Caco-2 (cell line): Measurements from ENCODE around the gene DLG1. TPM values are rescaled to one million over a fixed set of nuclear protein-coding genes. Genes with fewer than 3 reads are reported as not detected.

Experiments
- BruUV-seq: library from RNA; stranded (reverse); fragments of 400-500 nt; replicated peaks from 2 replicates; lab custom pipeline; 2021; lab: Mats Ljungman, UMichigan
- CTCF ChIA-PET: fragments of 300-600 bp; sonication (Branson Sonifier 250); formaldehyde crosslinking; loops from one replicate; lab custom pipeline; 2022; ENCODE audit warnings: antibody characterized with exemption; lab: Charles Lee
- POLR2A ChIA-PET: fragments of 300-600 bp; sonication (Branson Sonifier 250); formaldehyde crosslinking; loops from one replicate; lab custom pipeline; 2022; ENCODE audit warnings: antibody characterized with exemption; lab: Charles Lee
- DNase-seq, 2 experiments: peaks; one replicate each; pipeline versions ENCODE4 v3.0.0 to v3.0.0-alpha.2; 2020 to 2022
- H3K27me3 ChIP-seq: replicated peaks from 2 replicates; pipeline ENCODE4 v1.6.0; 2011; ENCODE audit warnings: low read length; ENCODE audit not compliant: control insufficient read depth, insufficient read depth
- H3K36me3 ChIP-seq: 2 replicates; pipeline ENCODE4 v1.5.1; 2011; ENCODE audit warnings: low read length; ENCODE audit not compliant: control insufficient read depth, insufficient read depth
- H3K4me1 ChIP-seq: fragments of 250-450 bp; sonication (Bioruptor Pico); 2 replicates; pipeline ENCODE4 v1.5.1; 2020; ENCODE audit warnings: mild to moderate bottlenecking
- H3K4me3 ChIP-seq: 2 replicates; pipeline ENCODE4 v1.5.1; 2011; ENCODE audit warnings: low read depth, mild to moderate bottlenecking, control low read depth, low read length
- H3K9me3 ChIP-seq: fragments of 250-450 bp; sonication (Bioruptor Pico); 2 replicates; pipeline ENCODE4 v1.5.1; 2020; ENCODE audit warnings: mild to moderate bottlenecking, moderate library complexity
- H3K27ac Mint-ChIP-seq: one replicate; pipeline ENCODE4 v1.8.0; 2022; ENCODE audit warnings: mixed read lengths; ENCODE audit not compliant: unreplicated experiment
- H3K27me3 Mint-ChIP-seq: one replicate; pipeline ENCODE4 v1.8.0; 2022; ENCODE audit warnings: mixed read lengths; ENCODE audit not compliant: insufficient read depth, unreplicated experiment
- H3K36me3 Mint-ChIP-seq: one replicate; pipeline ENCODE4 v1.8.0; 2022; ENCODE audit warnings: mild to moderate bottlenecking, mixed read lengths; ENCODE audit not compliant: insufficient read depth, unreplicated experiment
- H3K4me1 Mint-ChIP-seq: one replicate; pipeline ENCODE4 v1.8.0; 2022; ENCODE audit warnings: low read depth, mixed read lengths; ENCODE audit not compliant: unreplicated experiment
- H3K4me3 Mint-ChIP-seq: one replicate; pipeline ENCODE4 v1.8.0; 2022; ENCODE audit warnings: mild to moderate bottlenecking, moderate library complexity, mixed read lengths; ENCODE audit not compliant: unreplicated experiment
- H3K9me3 Mint-ChIP-seq: one replicate; pipeline ENCODE4 v1.8.0; 2022; ENCODE audit warnings: mixed read lengths; ENCODE audit not compliant: unreplicated experiment
- CTCF ChIP-seq, 2 experiments: fragments of 200-600 bp in 1 of 2; IDR thresholded peaks; 1 replicate in 1 of 2; 2 replicates in 1 of 2; pipeline versions ENCODE4 v1.5.1 to v1.8.0; 2011 to 2022; ENCODE audit warnings: antibody characterized with exemption in 1 of 2, control low read depth in 1 of 2, inconsistent platforms in 1 of 2, low read depth in 1 of 2, low read length in 1 of 2, mild to moderate bottlenecking in 1 of 2, moderate library complexity in 1 of 2; ENCODE audit not compliant: insufficient read depth in 1 of 2, severe bottlenecking in 1 of 2, unreplicated experiment in 1 of 2
- intact Hi-C: fragments of 100-400 bp; cut with micrococcal nuclease; formaldehyde crosslinking; loops from one replicate; pipeline ENCODE4 v1.10.0; 2022; ENCODE audit not compliant: unreplicated experiment
- total RNA-seq: library from RNA; stranded (reverse); gene quantifications from 2 replicates; pipeline ENCODE4 v1.2.3, GENCODE V29; 2022

DLG1 gene
- total RNA-seq, 1 experiment from 2014 or later, result 167 TPM

GRCh38 chr3:197239857-197240256 is 58.6 kb downstream of the DLG1 start:
- H3K36me3 Mint-ChIP-seq, result peaks cover 77% of the 10 kb centered on the region
- peaks cover 15% of the 10 kb centered on the region; the same call in 1 of the 2 replicates for H3K4me1 ChIP-seq
- no peak overlapping the region for H3K4me3 ChIP-seq
- H3K27ac Mint-ChIP-seq, result peak overlapping the region; percentile 46
- no TSS peak for BruUV-seq
- H3K4me3 Mint-ChIP-seq, result no peak overlapping the region
- intact Hi-C loops, result no loop called here
- DNase-seq, result no peak
- ChIA-PET CTCF (no interaction called here), POLR2A (no interaction called here)
- peaks cover 26% of the 10 kb centered on the region for H3K9me3 ChIP-seq
- H3K9me3 Mint-ChIP-seq, result peaks cover 46% of the 10 kb centered on the region
- no peaks in the 10 kb centered on the region for H3K27me3 ChIP-seq
- H3K36me3 ChIP-seq, result peaks cover 3% of the 10 kb centered on the region
- TF ChIP-seq CTCF (IDR thresholded peaks at IDR 0.05; ENCODE audit: insufficient read depth in 1 of 2, low read depth in 1 of 2, low read length in 1 of 2, severe bottlenecking in 1 of 2, unreplicated experiment in 1 of 2), result no peak
- no peaks in the 10 kb centered on the region for H3K27me3 Mint-ChIP-seq
- peaks cover 25% of the 10 kb centered on the region for H3K4me1 Mint-ChIP-seq

- peaks cover 77% of the 10 kb centered on the region for H3K36me3 Mint-ChIP-seq
- peaks cover 15% of the 10 kb centered on the region; the same call in 1 of the 2 replicates for H3K4me1 ChIP-seq
- no peaks in the 10 kb centered on the region for H3K27me3 Mint-ChIP-seq
- H3K4me3 Mint-ChIP-seq, result no peak overlapping the region
- no TSS peak for BruUV-seq
- no peaks in the 10 kb centered on the region for H3K36me3 ChIP-seq
- H3K4me1 Mint-ChIP-seq, result peaks cover 25% of the 10 kb centered on the region
- ChIA-PET POLR2A (no interaction called here), CTCF (no interaction called here)
- H3K4me3 ChIP-seq, result no peak overlapping the region
- no peak for TF ChIP-seq CTCF (IDR thresholded peaks at IDR 0.05; ENCODE audit: insufficient read depth in 1 of 2, low read depth in 1 of 2, low read length in 1 of 2, severe bottlenecking in 1 of 2, unreplicated experiment in 1 of 2)
- peaks cover 35% of the 10 kb centered on the region for H3K9me3 Mint-ChIP-seq
- H3K9me3 ChIP-seq, result peaks cover 26% of the 10 kb centered on the region
- DNase-seq, result no peak
- H3K27ac Mint-ChIP-seq, result peak overlapping the region; percentile 12
- H3K27me3 ChIP-seq, result no peaks in the 10 kb centered on the region
- intact Hi-C loops, result no loop called here
These were observed 59.6 kb downstream of the DLG1 start for GRCh38 chr3:197238842-197239241.

GRCh38 chr3:197237897-197238296 is 60.5 kb downstream of the DLG1 start:
- BruUV-seq, result no TSS peak
- peaks cover 35% of the 10 kb centered on the region for H3K9me3 Mint-ChIP-seq
- POLR2A ChIA-PET, result no interaction called here

More at GRCh38 chr3:197237897-197238296, 60.5 kb downstream of the DLG1 start:
- H3K4me1 ChIP-seq, result peaks cover 15% of the 10 kb centered on the region; the same call in 1 of the 2 replicates
- no peak for TF ChIP-seq CTCF (IDR thresholded peaks at IDR 0.05; ENCODE audit: insufficient read depth in 1 of 2, low read depth in 1 of 2, low read length in 1 of 2, severe bottlenecking in 1 of 2, unreplicated experiment in 1 of 2)
- peaks cover 22% of the 10 kb centered on the region for H3K9me3 ChIP-seq
- CTCF ChIA-PET, result no interaction called here
- DNase-seq, result no peak
- no peak overlapping the region for H3K4me3 ChIP-seq
- Mint-ChIP-seq H3K4me1 (peaks cover 25% of the 10 kb centered on the region), H3K36me3 (peaks cover 69% of the 10 kb centered on the region), H3K27ac (no peak overlapping the region), H3K27me3 (no peaks in the 10 kb centered on the region), H3K4me3 (no peak overlapping the region)
- intact Hi-C loops, result no loop called here
- no peaks in the 10 kb centered on the region for H3K36me3 ChIP-seq
- no peaks in the 10 kb centered on the region for H3K27me3 ChIP-seq
